Kidney epithelial cell (primary cell): ENCODE results near the gene ART1. TPM values are rescaled to one million over a fixed set of nuclear protein-coding genes. Genes with fewer than 3 reads are reported as not detected.

Experiments
- DNase-seq: peaks from one replicate; pipeline ENCODE4 v3.0.0-alpha.2; 2010; ENCODE audit warnings: low read depth
- H3K27me3 ChIP-seq: 2 replicates; pipeline ENCODE4 v1.6.0; 2011; ENCODE audit warnings: low read length; ENCODE audit not compliant: control insufficient read depth, insufficient read depth
- H3K36me3 ChIP-seq: 2 replicates; pipeline ENCODE4 v1.5.1; 2011; ENCODE audit warnings: low read length; ENCODE audit not compliant: control insufficient read depth, insufficient read depth
- H3K4me3 ChIP-seq: 2 replicates; pipeline ENCODE4 v1.5.1; 2011; ENCODE audit warnings: low read depth, mild to moderate bottlenecking, control low read depth, low read length
- total RNA-seq: library from RNA; depleted of rRNA; stranded (reverse); fragments of >200 nt; gene quantifications from 2 replicates; pipeline ENCODE4 v1.2.3, GENCODE V29; 2015
- TF ChIP-seq, protein P1 (sequence below): IDR thresholded peaks from 2 replicates; pipeline ENCODE4 v1.5.1; 2011; ENCODE audit warnings: mild to moderate bottlenecking, moderate library complexity, low read length, control low read depth, inconsistent platforms; ENCODE audit not compliant: insufficient read depth, poor library complexity, severe bottlenecking

ART1 gene
- total RNA-seq, 1 donor from 2014 or later = not detected

DNA sequence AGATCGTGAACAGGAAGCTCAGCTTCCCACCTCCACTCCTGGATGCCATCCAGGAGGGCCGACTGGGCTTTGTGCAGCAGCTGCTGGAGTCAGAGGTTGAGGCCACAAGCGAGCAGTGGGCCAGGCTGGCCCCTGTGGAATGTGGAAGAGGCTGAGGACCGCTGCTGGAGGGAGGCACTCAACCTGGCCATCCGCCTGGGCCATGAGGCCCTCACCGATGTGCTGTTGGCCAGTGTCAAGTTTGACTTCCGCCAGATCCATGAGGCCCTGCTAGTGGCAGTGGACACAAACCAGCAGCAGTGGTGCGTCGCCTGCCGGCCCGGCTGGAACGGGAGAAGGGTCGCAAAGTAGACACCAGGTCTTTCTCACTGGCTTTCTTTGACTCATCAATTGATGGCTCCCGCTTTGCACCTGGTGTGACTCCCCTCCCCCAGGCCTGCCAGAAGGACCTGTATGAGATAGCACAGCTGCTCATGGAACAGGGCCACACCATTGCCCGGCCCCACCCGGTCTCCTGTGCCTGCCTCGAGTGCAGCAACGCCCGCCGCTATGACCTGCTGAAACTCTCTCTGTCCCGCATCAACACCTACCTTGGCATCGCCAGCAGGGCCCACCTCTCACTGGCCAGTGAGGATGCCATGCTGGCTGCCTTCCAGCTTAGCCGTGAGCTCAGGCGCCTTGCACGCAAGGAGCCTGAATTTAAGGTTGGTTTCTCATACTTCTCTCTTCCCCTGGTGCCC, 28.0 kb upstream of the ART1 start:
- no peak overlapping the region for H3K4me3 ChIP-seq
- DNase-seq = no peak
- TF ChIP-seq, protein P1, sequence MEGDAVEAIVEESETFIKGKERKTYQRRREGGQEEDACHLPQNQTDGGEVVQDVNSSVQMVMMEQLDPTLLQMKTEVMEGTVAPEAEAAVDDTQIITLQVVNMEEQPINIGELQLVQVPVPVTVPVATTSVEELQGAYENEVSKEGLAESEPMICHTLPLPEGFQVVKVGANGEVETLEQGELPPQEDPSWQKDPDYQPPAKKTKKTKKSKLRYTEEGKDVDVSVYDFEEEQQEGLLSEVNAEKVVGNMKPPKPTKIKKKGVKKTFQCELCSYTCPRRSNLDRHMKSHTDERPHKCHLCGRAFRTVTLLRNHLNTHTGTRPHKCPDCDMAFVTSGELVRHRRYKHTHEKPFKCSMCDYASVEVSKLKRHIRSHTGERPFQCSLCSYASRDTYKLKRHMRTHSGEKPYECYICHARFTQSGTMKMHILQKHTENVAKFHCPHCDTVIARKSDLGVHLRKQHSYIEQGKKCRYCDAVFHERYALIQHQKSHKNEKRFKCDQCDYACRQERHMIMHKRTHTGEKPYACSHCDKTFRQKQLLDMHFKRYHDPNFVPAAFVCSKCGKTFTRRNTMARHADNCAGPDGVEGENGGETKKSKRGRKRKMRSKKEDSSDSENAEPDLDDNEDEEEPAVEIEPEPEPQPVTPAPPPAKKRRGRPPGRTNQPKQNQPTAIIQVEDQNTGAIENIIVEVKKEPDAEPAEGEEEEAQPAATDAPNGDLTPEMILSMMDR = no peak
- no peaks in the 10 kb centered on the region for H3K27me3 ChIP-seq
- H3K36me3 ChIP-seq = no peaks in the 10 kb centered on the region

DNA sequence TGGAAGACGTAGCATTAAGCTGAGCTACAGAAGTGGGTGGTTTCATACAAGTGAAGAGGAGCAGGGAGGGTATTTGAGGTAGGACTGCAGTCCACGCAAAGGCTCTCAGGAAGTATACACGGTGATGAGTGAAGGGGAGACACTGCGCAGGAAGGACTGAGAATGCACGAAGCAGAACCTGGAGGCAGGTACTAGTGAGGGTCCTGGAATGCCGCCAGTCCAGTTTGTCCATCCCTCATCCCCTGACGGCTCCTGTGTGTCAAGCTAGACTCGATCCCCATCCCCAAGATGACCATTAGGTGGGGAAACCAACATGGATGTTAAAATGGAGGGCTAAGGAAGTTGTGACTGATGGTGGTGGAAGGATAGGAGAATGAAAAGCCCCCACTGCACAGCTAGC, 26.9 kb upstream of the ART1 start:
- H3K36me3 ChIP-seq = no peaks in the 10 kb centered on the region
- TF ChIP-seq, protein P1 = no peak
- no peak overlapping the region for H3K4me3 ChIP-seq
- no peak for DNase-seq
- no peaks in the 10 kb centered on the region for H3K27me3 ChIP-seq

DNA sequence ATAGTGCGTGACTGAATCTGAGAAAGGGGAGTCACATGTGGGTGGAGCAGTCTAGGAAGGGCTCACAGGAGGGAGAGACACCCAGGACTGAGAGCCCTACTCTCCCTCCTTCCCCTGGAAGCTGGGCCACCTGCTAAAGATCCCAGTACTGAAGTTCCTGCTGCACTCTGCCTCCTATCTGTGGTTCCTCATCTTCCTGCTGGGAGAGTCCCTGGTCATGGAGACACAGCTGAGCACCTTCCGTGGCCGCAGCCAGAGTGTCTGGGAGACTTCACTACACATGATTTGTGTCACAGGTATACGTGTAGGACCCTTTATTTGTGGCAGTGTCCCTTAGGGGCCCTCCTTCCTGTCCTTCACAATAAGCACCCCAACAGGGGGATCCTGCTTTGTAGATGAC, 22.4 kb upstream of the ART1 start:
- TF ChIP-seq, protein P1 = no peak
- Histone ChIP-seq H3K27me3 (no peaks in the 10 kb centered on the region), H3K36me3 (no peaks in the 10 kb centered on the region), H3K4me3 (no peak overlapping the region)
- DNase-seq = no peak

DNA sequence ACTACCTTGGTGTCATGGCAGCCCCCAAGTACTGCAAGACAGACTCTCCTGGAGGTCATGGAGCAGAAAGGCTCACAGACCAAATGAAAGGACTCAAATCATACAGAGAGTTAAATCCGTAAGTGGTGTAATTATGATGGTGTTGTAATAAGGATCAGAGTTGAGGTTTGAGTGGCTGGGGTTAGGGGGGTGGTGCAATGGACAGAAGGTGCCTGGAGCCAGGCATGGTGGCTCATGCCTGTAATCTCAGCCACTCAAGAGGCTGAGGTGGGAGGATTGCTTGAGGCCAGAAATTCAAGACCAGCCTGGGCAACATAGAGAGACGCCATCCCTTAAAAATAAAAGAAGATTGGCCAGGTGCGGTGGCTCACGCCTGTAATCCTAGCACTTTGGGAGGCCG, 21.8 kb upstream of the ART1 start:
- H3K4me3 ChIP-seq = no peak overlapping the region
- no peaks in the 10 kb centered on the region for H3K36me3 ChIP-seq
- DNase-seq = no peak
- TF ChIP-seq, protein P1 = no peak
- H3K27me3 ChIP-seq = no peaks in the 10 kb centered on the region

DNA sequence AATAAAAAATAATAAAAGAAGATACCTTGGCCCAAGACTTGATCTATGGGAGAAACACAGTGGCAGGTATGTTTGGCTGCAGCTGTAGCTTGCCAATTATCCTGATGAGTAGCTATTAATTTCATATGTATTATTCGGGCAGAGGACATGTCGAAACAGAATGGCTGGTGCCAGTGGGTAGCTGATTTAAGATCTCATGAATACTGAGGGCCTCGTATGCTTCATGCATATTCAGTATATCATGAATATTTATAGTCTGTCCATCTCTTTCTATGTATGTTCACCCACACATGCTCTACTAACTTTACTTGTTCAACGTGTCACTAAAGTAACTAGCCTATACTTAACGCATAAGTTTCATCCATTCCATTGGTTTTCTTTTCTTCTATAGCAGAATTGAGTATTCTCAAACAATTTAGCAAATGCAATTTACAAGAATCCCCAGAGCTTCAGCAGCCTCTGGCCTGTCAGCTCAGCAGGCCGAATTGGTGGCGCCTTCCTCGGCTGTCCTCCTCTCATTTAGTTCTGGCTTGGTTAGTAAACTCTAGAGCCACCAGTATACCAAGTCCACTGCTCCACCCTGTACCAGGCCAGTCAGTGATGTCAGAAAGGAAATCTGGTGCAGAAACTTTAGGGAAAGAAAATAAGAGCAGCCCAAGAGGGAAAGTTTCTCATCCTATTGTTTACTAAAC, 21.0 kb upstream of the ART1 start:
- H3K27me3 ChIP-seq = no peaks in the 10 kb centered on the region
- H3K4me3 ChIP-seq = no peak overlapping the region
- DNase-seq = no peak
- H3K36me3 ChIP-seq = no peaks in the 10 kb centered on the region
- TF ChIP-seq, protein P1 = no peak
